ENCODE measurements around the gene GKN2.

The GKN2 gene

GRCh38 chr2:68968221-68968620 is 15.5 kb upstream of the GKN2 start:
- TF ChIP-seq ZNF639 (tag by site-specific recombination; IDR thresholded peaks at IDR 0.05) (no peak), ZFHX2 (tag by site-specific recombination; conservative IDR thresholded peaks at IDR 0.05) (no peak), ZNF394 (tag by site-specific recombination; IDR thresholded peaks at IDR 0.05; ENCODE audit: borderline replicate concordance) (no peak), AEBP2 (tag by site-specific recombination; IDR thresholded peaks at IDR 0.05; ENCODE audit: borderline replicate concordance) (no peak), ZNF10 (tag by site-specific recombination; IDR thresholded peaks at IDR 0.05) (no peak), TRIM28 (IDR thresholded peaks at IDR 0.05; ENCODE audit: borderline replicate concordance, low read length) (no peak), ZNF341 (tag by site-specific recombination; IDR thresholded peaks at IDR 0.05; ENCODE audit: low read depth) (no peak), HOXD13 (CRISPR knock-in tag; IDR thresholded peaks at IDR 0.05; ENCODE audit: borderline replicate concordance) (no peak), ZNF621 (tag by site-specific recombination; IDR thresholded peaks at IDR 0.05) (no peak), ZNF776 (tag by site-specific recombination; IDR thresholded peaks at IDR 0.05; ENCODE audit: borderline replicate concordance) (no peak), PBX3 (CRISPR knock-in tag; IDR thresholded peaks at IDR 0.05) (no peak), ZNF175 (tag by site-specific recombination; IDR thresholded peaks at IDR 0.05) (no peak), ZNF701 (tag by site-specific recombination; IDR thresholded peaks at IDR 0.05) (no peak), KLF9 (tag by site-specific recombination; IDR thresholded peaks at IDR 0.05; ENCODE audit: low read depth) (no peak)
- ChIA-PET POLR2A (no interaction called here), CTCF (interaction anchor here (1.2 kb wide), 1 partner anchor 25 kb away, joined by 3 read pairs; no protein-coding TSS in a partner anchor)
- Histone ChIP-seq H3K9me3 (ENCODE audit: control insufficient read depth, insufficient read depth, low read depth, low read length) (no peaks in the 10 kb centered on the region), H3K36me3 (ENCODE audit: control insufficient read depth in 2 of 2, insufficient read depth in 1 of 2, low read length in 2 of 2) (no peaks in the 10 kb centered on the region), H3K27ac (ENCODE audit: extremely low read depth, low read depth, low read length) (no peak overlapping the region), H3K4me1 (ENCODE audit: control insufficient read depth, insufficient read depth, low read length) (no peaks in the 10 kb centered on the region), H3K4me3 (ENCODE audit: low read depth, low read length) (no peak overlapping the region)

- H3K36me3 ChIP-seq (ENCODE audit: control insufficient read depth in 2 of 2, insufficient read depth in 1 of 2, low read length in 2 of 2): no peaks in the 10 kb centered on the region
- H3K4me3 ChIP-seq (ENCODE audit: low read depth, low read length): no peak overlapping the region
- no peaks in the 10 kb centered on the region for H3K4me1 ChIP-seq (ENCODE audit: control insufficient read depth, insufficient read depth, low read length)
- H3K27ac ChIP-seq (ENCODE audit: extremely low read depth, low read depth, low read length): no peak overlapping the region
- ChIA-PET CTCF (interaction anchor here (0.6 kb wide), 2 partner anchors 343 to 602 kb away, joined by 3 to 4 read pairs; no protein-coding TSS in a partner anchor), POLR2A (no interaction called here)
- no peaks in the 10 kb centered on the region for H3K9me3 ChIP-seq (ENCODE audit: control insufficient read depth, insufficient read depth, low read depth, low read length)
- TF ChIP-seq ZNF558 (tag by site-specific recombination; IDR thresholded peaks at IDR 0.05) (0 out of 2 replicates have a peak, but pooled peaks have one; percentile 5), ZNF449 (tag by site-specific recombination; IDR thresholded peaks at IDR 0.05) (no peak)
Observed at GRCh38 chr2:68964282-68964681, 11.6 kb upstream of the GKN2 start.

- Histone ChIP-seq H3K4me1 (ENCODE audit: control insufficient read depth, insufficient read depth, low read length) (no peaks in the 10 kb centered on the region), H3K9me3 (ENCODE audit: control insufficient read depth, insufficient read depth, low read depth, low read length) (no peaks in the 10 kb centered on the region), H3K4me3 (ENCODE audit: low read depth, low read length) (no peak overlapping the region), H3K27ac (ENCODE audit: extremely low read depth, low read depth, low read length) (no peak overlapping the region), H3K36me3 (ENCODE audit: control insufficient read depth in 2 of 2, insufficient read depth in 1 of 2, low read length in 2 of 2) (no peaks in the 10 kb centered on the region)
- POLR2A ChIA-PET: interaction anchor here (0.7 kb wide), 1 partner anchor 35 kb away, joined by 3 read pairs; no protein-coding TSS in a partner anchor
- TF ChIP-seq HIC1 (tag by site-specific recombination; IDR thresholded peaks at IDR 0.05) (no peak), ZNF350 (tag by site-specific recombination; IDR thresholded peaks at IDR 0.05) (no peak)
- CTCF ChIA-PET: interaction anchor here (0.6 kb wide), 1 partner anchor 96 kb away, joined by 6 read pairs; no protein-coding TSS in a partner anchor
Observed at GRCh38 chr2:68961380-68961779, 8.7 kb upstream of the GKN2 start.
